NCI-H510A (cell line): ENCODE measurements around the gene HMGCL.

Source experiments
- DNase-seq: peaks from one replicate; lab custom pipeline; 2025; lab: John Stamatoyannopoulos, UW

HMGCL gene

GRCh38 chr1:23774174-23774880 is 50.9 kb downstream of the HMGCL start:
- no peak for DNase-seq

- DNase-seq = no peak
Measured at GRCh38 chr1:23772854-23773242, 52.4 kb downstream of the HMGCL start.

- no peak for DNase-seq
Measured at GRCh38 chr1:23772049-23772853, 53.0 kb downstream of the HMGCL start.

GRCh38 chr1:23768733-23769132 is 56.5 kb downstream of the HMGCL start:
- no peak for DNase-seq

- DNase-seq = no peak
Measured at GRCh38 chr1:23763041-23763577, 62.1 kb downstream of the HMGCL start.

- DNase-seq = no peak
Measured at GRCh38 chr1:23759277-23759676, 66.0 kb downstream of the HMGCL start.

- no peak for DNase-seq
Measured at GRCh38 chr1:23757812-23758211, 67.4 kb downstream of the HMGCL start.

GRCh38 chr1:23756676-23757075 is 68.6 kb downstream of the HMGCL start:
- no peak for DNase-seq

- no peak for DNase-seq
Measured at GRCh38 chr1:23752909-23753308, 72.3 kb downstream of the HMGCL start.
